ENCODE measurements around the gene CHD1L.

CHD1L gene

DNA sequence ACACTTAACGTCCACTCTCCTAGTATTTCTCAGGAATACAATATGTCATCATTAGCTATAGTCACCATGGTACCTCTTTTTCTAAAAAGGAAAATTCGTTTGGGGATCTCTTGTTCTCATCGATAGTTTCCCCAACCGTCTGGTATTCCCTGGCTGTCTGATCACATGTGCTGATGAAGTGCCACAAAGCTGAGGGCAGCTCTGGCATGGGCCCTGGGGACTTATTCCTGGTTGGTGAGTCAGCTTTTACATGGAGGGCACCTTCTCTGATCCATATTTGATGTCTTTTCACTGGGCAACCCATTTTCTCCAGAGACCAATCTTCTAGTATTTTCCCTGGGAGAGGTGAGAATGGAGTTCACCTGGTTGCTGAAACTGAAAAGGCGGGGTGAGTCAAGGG is 39.5 kb downstream of the CHD1L start:
- Histone ChIP-seq H2AK5ac (ENCODE audit: low read length) (no peak overlapping the region), H3K27me3 (ENCODE audit: insufficient read depth, low read length) (no peaks in the 10 kb centered on the region), H3K14ac (ENCODE audit: low read length) (no peak overlapping the region), H3K27ac (ENCODE audit: low read depth, low read length) (no peak overlapping the region), H4K12ac (ENCODE audit: low read depth, low read length) (no peak overlapping the region), H3K9ac (ENCODE audit: low read length) (no peak overlapping the region), H2BK120ac (ENCODE audit: insufficient read depth, low read length, poor library complexity) (no peak overlapping the region), H2AFZ (ENCODE audit: insufficient read depth, low read length, poor library complexity) (no peak overlapping the region), H3K4ac (ENCODE audit: low read depth, low read length) (no peak overlapping the region), H3K79me2 (ENCODE audit: control insufficient read depth, insufficient read depth, low read length, poor library complexity) (no peaks in the 10 kb centered on the region), H4K91ac (ENCODE audit: low read depth, low read length) (no peak overlapping the region), H3K23ac (ENCODE audit: low read length) (no peak overlapping the region), H2BK5ac (ENCODE audit: low read depth, low read length, poor library complexity) (no peak overlapping the region), H3K4me1 (ENCODE audit: control insufficient read depth in 1 of 2, insufficient read depth in 2 of 2, low read length in 2 of 2) (no peaks in the 10 kb centered on the region), H3K9me3 (ENCODE audit: insufficient read depth, low read depth, low read length) (no peaks in the 10 kb centered on the region), H3K18ac (ENCODE audit: low read length) (no peak overlapping the region), H3K79me1 (ENCODE audit: low read length) (no peaks in the 10 kb centered on the region), H2BK12ac (ENCODE audit: low read length) (no peak overlapping the region), H4K8ac (ENCODE audit: low read depth, low read length) (no peak overlapping the region), H3K36me3 (ENCODE audit: control insufficient read depth in 1 of 2, insufficient read depth in 2 of 2, low read length in 2 of 2) (peaks cover 11 to 24% of the 10 kb centered on the region in 2 experiments), H3K4me2 (ENCODE audit: low read length) (no peak overlapping the region), H3K4me3 (ENCODE audit: low read depth, low read length) (no peak overlapping the region)
- DNase-seq = no peak
- WGBS (ENCODE audit: extremely low coverage, insufficient coverage, insufficient read length) = no CpG with 5 or more reads among the region's 5 CpGs

DNA sequence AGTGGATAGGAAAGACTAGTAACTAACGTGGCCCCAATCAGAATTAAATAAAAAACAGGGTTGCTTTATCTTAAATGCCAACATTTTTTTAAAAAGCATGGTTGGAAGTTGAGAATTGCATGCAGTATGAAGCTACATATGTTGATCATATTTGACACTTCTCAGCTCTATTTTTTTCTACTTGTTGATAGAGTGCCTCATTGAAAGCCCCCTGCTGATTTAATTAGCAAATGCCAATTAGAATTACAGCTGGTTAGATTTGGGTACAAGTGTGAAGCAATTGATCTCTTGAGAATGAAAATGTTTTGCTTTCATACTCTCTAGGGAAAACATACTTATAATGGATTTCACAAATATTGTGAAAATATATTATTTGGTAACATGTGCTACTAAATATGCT is 40.5 kb downstream of the CHD1L start:
- no peak overlapping the region for H2AFZ ChIP-seq (ENCODE audit: insufficient read depth, low read length, poor library complexity)
- H3K4me2 ChIP-seq (ENCODE audit: low read length) = no peak overlapping the region
- no peaks in the 10 kb centered on the region for H3K79me1 ChIP-seq (ENCODE audit: low read length)
- no peak overlapping the region for H4K12ac ChIP-seq (ENCODE audit: low read depth, low read length)
- no peak overlapping the region for H3K27ac ChIP-seq (ENCODE audit: low read depth, low read length)
- no peak overlapping the region for H3K18ac ChIP-seq (ENCODE audit: low read length)
- H3K9ac ChIP-seq (ENCODE audit: low read length) = no peak overlapping the region
- H2BK5ac ChIP-seq (ENCODE audit: low read depth, low read length, poor library complexity) = no peak overlapping the region
- no peak overlapping the region for H3K14ac ChIP-seq (ENCODE audit: low read length)
- H3K36me3 ChIP-seq (ENCODE audit: control insufficient read depth in 1 of 2, insufficient read depth in 2 of 2, low read length in 2 of 2) = peaks cover 11 to 23% of the 10 kb centered on the region in 2 experiments
- H3K9me3 ChIP-seq (ENCODE audit: insufficient read depth, low read depth, low read length) = no peaks in the 10 kb centered on the region
- no peak for DNase-seq
- no peak overlapping the region for H3K4me3 ChIP-seq (ENCODE audit: low read depth, low read length)
- no peak overlapping the region for H2BK12ac ChIP-seq (ENCODE audit: low read length)
- H2AK5ac ChIP-seq (ENCODE audit: low read length) = no peak overlapping the region
- no peak overlapping the region for H3K4ac ChIP-seq (ENCODE audit: low read depth, low read length)
- H4K91ac ChIP-seq (ENCODE audit: low read depth, low read length) = no peak overlapping the region
- no peaks in the 10 kb centered on the region for H3K4me1 ChIP-seq (ENCODE audit: control insufficient read depth in 1 of 2, insufficient read depth in 2 of 2, low read length in 2 of 2)
- H3K27me3 ChIP-seq (ENCODE audit: insufficient read depth, low read length) = no peaks in the 10 kb centered on the region
- no CpG with 5 or more reads among the region's 1 CpG for WGBS (ENCODE audit: extremely low coverage, insufficient coverage, insufficient read length)
- no peak overlapping the region for H3K23ac ChIP-seq (ENCODE audit: low read length)
- no peaks in the 10 kb centered on the region for H3K79me2 ChIP-seq (ENCODE audit: control insufficient read depth, insufficient read depth, low read length, poor library complexity)
- no peak overlapping the region for H2BK120ac ChIP-seq (ENCODE audit: insufficient read depth, low read length, poor library complexity)
- H4K8ac ChIP-seq (ENCODE audit: low read depth, low read length) = no peak overlapping the region

- H4K91ac ChIP-seq (ENCODE audit: low read depth, low read length) = no peak overlapping the region
- H3K14ac ChIP-seq (ENCODE audit: low read length) = no peak overlapping the region
- H3K4me3 ChIP-seq (ENCODE audit: low read depth, low read length) = no peak overlapping the region
- no peak overlapping the region for H4K8ac ChIP-seq (ENCODE audit: low read depth, low read length)
- H3K4me1 ChIP-seq (ENCODE audit: control insufficient read depth in 1 of 2, insufficient read depth in 2 of 2, low read length in 2 of 2) = no peaks in the 10 kb centered on the region
- no peak overlapping the region for H3K27ac ChIP-seq (ENCODE audit: low read depth, low read length)
- no peak overlapping the region for H3K4ac ChIP-seq (ENCODE audit: low read depth, low read length)
- H2AFZ ChIP-seq (ENCODE audit: insufficient read depth, low read length, poor library complexity) = no peak overlapping the region
- no peak overlapping the region for H2BK12ac ChIP-seq (ENCODE audit: low read length)
- no peaks in the 10 kb centered on the region for H3K79me2 ChIP-seq (ENCODE audit: control insufficient read depth, insufficient read depth, low read length, poor library complexity)
- H2BK5ac ChIP-seq (ENCODE audit: low read depth, low read length, poor library complexity) = no peak overlapping the region
- no peak overlapping the region for H2BK120ac ChIP-seq (ENCODE audit: insufficient read depth, low read length, poor library complexity)
- no peak overlapping the region for H4K12ac ChIP-seq (ENCODE audit: low read depth, low read length)
- H3K27me3 ChIP-seq (ENCODE audit: insufficient read depth, low read length) = no peaks in the 10 kb centered on the region
- no peak overlapping the region for H3K23ac ChIP-seq (ENCODE audit: low read length)
- no peak overlapping the region for H2AK5ac ChIP-seq (ENCODE audit: low read length)
- H3K18ac ChIP-seq (ENCODE audit: low read length) = no peak overlapping the region
- WGBS (ENCODE audit: extremely low coverage, insufficient coverage, insufficient read length) = no CpG with 5 or more reads among the region's 8 CpGs
- DNase-seq = no peak
- H3K4me2 ChIP-seq (ENCODE audit: low read length) = no peak overlapping the region
- H3K9me3 ChIP-seq (ENCODE audit: insufficient read depth, low read depth, low read length) = no peaks in the 10 kb centered on the region
- no peaks in the 10 kb centered on the region for H3K79me1 ChIP-seq (ENCODE audit: low read length)
- H3K36me3 ChIP-seq (ENCODE audit: control insufficient read depth in 1 of 2, insufficient read depth in 2 of 2, low read length in 2 of 2) = peaks cover 9 to 32% of the 10 kb centered on the region in 2 experiments
- no peak overlapping the region for H3K9ac ChIP-seq (ENCODE audit: low read length)
These were observed 44.8 kb downstream of the CHD1L start for GRCh38 chr1:147287133-147287865.

- Histone ChIP-seq H3K9me3 (ENCODE audit: insufficient read depth, low read depth, low read length) (peaks cover 2% of the 10 kb centered on the region), H3K79me2 (ENCODE audit: control insufficient read depth, insufficient read depth, low read length, poor library complexity) (no peaks in the 10 kb centered on the region), H3K9ac (ENCODE audit: low read length) (no peak overlapping the region), H2BK12ac (ENCODE audit: low read length) (no peak overlapping the region), H4K91ac (ENCODE audit: low read depth, low read length) (no peak overlapping the region), H4K12ac (ENCODE audit: low read depth, low read length) (no peak overlapping the region), H3K4me1 (ENCODE audit: control insufficient read depth in 1 of 2, insufficient read depth in 2 of 2, low read length in 2 of 2) (no peaks in the 10 kb centered on the region), H3K14ac (ENCODE audit: low read length) (no peak overlapping the region), H3K79me1 (ENCODE audit: low read length) (no peaks in the 10 kb centered on the region), H2BK120ac (ENCODE audit: insufficient read depth, low read length, poor library complexity) (no peak overlapping the region), H3K36me3 (ENCODE audit: control insufficient read depth in 1 of 2, insufficient read depth in 2 of 2, low read length in 2 of 2) (peaks cover 8 to 50% of the 10 kb centered on the region in 2 experiments), H3K4me2 (ENCODE audit: low read length) (no peak overlapping the region), H4K8ac (ENCODE audit: low read depth, low read length) (no peak overlapping the region), H3K23ac (ENCODE audit: low read length) (no peak overlapping the region), H2BK5ac (ENCODE audit: low read depth, low read length, poor library complexity) (no peak overlapping the region), H2AK5ac (ENCODE audit: low read length) (no peak overlapping the region), H3K4me3 (ENCODE audit: low read depth, low read length) (no peak overlapping the region), H3K18ac (ENCODE audit: low read length) (no peak overlapping the region), H3K27ac (ENCODE audit: low read depth, low read length) (no peak overlapping the region), H2AFZ (ENCODE audit: insufficient read depth, low read length, poor library complexity) (no peak overlapping the region), H3K27me3 (ENCODE audit: insufficient read depth, low read length) (no peaks in the 10 kb centered on the region), H3K4ac (ENCODE audit: low read depth, low read length) (no peak overlapping the region)
- WGBS (ENCODE audit: extremely low coverage, insufficient coverage, insufficient read length) = no CpG with 5 or more reads among the region's 4 CpGs
- DNase-seq = peak; percentile 17 to 76
These were observed 49.5 kb downstream of the CHD1L start for GRCh38 chr1:147292012-147292411.
